IPS-15b (cell line): ENCODE measurements around the gene ZNF593OS.
A peak's percentile ranks its signal among the peaks of the same experiment; 100 is the strongest.

Experiments used
- H3K27me3 ChIP-seq: one replicate; pipeline ENCODE4 v1.6.1; 2013; ENCODE audit warnings: low read length; ENCODE audit not compliant: control insufficient read depth, insufficient read depth
- H3K36me3 ChIP-seq: one replicate; pipeline ENCODE4 v1.6.1; 2013; ENCODE audit warnings: low read length; ENCODE audit not compliant: control insufficient read depth, insufficient read depth
- H3K4me1 ChIP-seq: one replicate; pipeline ENCODE4 v1.6.1; 2013; ENCODE audit warnings: mild to moderate bottlenecking, low read length; ENCODE audit not compliant: control insufficient read depth, insufficient read depth
- H3K4me3 ChIP-seq: one replicate; pipeline ENCODE4 v1.5.1; 2013; ENCODE audit warnings: low read depth, low read length
- H3K9ac ChIP-seq: one replicate; pipeline ENCODE4 v1.6.1; 2013; ENCODE audit warnings: low read depth, mild to moderate bottlenecking, low read length
- H3K9me3 ChIP-seq: one replicate; pipeline ENCODE4 v1.6.1; 2013; ENCODE audit warnings: mild to moderate bottlenecking, low read length; ENCODE audit not compliant: control insufficient read depth, insufficient read depth

ZNF593OS gene

DNA sequence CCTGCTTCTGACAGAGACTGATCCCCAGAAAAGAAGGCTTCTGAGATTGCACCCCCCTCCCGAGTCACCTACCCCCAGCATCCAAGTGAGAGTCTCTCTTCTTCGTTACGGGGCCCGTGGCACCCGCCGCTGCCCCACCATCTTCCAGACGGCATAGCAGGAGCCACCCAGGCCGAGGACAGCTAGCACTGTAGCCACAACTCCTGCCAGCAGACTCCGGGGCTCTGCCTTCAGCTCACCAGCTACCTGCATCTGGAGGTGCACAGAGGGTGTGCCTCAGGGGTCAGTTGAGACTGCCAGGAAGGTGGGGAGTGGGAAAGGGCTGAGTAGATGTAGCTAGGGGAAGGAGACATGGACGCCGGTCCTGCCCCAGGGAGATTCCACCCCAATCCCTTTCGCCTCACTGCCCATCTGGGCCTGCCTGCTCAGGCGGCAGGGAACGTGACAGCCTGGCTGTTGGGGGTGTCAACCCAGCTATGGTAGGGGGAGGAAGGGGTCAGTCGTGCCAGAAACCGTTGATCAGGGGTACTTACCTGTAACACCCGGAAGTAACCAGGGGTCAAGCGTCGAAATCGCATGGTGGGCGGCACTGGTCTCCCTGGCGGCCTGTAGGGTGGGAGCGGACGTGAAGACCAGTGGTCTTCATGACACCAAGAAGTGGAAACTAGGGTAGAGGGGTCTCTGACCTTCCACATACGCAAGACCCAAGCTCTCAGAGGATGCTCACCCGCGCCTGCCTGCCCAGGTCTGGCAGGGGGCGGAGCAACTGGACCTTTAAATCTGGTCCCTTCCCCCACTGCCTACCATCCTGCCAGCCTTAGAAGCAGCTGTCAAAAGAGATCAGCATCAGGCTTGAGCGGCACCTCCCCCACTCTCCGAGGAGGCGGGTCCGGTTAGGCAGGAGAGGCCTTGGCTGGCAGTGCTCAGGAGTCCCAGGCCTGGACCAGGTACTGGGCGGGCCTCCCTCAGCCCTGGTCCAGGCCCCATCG is at the start of gene ZNF593OS:
ZNF593OS (minus strand) TSS at position 749 of the 989 bp plus-strand sequence; CDS start at position 578, 171 bp downstream.
- H3K36me3 ChIP-seq, result no peaks in the 10 kb centered on the region
- peaks cover 8% of the 10 kb centered on the region for H3K4me1 ChIP-seq
- peak within 1 kb of the TSS; percentile 75 for H3K4me3 ChIP-seq
- no peaks in the 10 kb centered on the region for H3K9me3 ChIP-seq
- peaks cover 21% of the 10 kb centered on the region for H3K27me3 ChIP-seq
- H3K9ac ChIP-seq, result no peak within 1 kb of the TSS

DNA sequence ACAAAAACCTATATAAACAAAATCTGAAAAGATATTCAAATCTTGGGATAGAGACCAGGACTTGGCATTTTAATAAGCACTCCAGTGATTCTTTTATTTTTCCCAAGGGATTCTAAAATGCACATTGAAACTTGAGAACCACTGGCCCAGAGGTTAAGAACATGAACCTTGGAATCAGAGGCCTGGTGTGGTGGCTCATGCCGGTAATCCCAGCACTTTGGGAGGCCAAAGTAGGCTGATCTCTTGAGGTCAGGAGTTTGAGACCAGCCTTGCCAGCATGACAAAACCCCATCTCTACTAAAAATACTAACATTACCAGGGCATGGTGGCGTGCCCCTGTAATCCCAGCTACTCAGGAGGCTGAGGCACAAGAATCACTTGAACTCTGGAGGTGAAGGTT is 49.5 kb upstream of the ZNF593OS start:
- peaks cover 8% of the 10 kb centered on the region for H3K4me1 ChIP-seq
- no peaks in the 10 kb centered on the region for H3K36me3 ChIP-seq
- H3K9ac ChIP-seq, result no peak overlapping the region
- no peaks in the 10 kb centered on the region for H3K9me3 ChIP-seq
- H3K4me3 ChIP-seq, result no peak overlapping the region
- H3K27me3 ChIP-seq, result peaks cover 20% of the 10 kb centered on the region

DNA sequence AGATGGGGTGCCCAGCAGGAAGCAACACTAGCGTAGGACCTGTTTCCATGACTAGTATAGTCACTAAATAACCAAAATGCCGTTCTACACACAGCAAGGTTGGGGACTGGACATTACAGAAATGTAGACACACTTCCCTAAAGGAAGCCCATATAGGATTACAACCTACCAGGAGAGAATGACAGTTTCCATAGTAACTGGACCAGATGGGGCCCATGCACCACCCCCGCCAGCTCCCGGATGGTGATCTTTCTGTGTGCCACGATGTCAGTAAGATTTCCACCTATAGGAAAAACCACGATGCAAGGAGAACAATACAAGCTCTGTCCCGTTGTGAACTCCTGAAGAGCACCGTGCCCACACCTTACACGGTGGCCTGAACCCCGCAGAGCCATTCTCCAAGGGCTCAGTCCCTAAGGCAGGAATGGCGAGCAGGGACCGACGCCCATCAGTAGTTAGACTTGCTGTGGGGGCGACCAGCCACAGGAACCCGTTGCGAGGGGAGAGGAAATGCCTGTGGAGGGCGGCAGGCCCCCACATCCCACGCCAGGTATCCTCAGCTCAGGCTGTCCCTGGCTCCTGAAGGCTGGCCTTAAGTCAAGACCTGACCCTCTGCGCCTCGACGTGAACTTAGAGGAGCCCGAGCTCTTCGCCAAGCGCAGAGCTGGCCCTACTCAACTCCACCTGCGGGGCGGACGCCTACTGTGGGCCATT is 48.7 kb upstream of the ZNF593OS start:
- Histone ChIP-seq H3K9me3 (no peaks in the 10 kb centered on the region), H3K36me3 (no peaks in the 10 kb centered on the region), H3K4me1 (peaks cover 8% of the 10 kb centered on the region), H3K27me3 (peaks cover 16% of the 10 kb centered on the region), H3K9ac (no peak overlapping the region), H3K4me3 (no peak overlapping the region)

DNA sequence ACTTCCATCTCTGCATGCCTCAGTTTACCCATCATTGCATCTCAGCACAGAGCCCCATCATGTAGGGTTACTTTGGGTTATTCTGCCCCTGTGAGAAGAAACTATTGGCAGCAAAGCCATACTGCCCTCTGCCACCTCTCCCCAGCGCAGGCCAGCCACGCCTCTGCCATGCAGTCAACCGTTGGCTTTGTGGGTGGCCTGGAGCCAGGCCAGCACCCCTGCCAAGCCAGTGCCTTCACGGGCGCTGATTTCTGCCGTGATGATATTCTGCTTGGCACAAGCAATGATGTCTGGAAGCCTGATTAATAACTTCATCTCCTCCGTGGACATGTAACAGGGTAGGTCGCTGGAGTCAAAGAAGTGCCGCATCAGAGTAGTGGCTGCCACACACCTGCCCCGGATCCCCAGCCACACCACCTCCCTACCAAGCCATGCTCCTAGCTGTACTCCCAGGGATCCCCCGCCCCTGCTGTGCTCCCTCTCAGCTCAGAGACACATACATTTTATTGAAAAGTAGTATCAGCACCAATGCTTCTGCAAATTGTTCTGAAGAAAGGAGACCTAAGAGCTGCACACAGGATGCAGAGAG is 47.4 kb upstream of the ZNF593OS start:
- peaks cover 5% of the 10 kb centered on the region for H3K4me1 ChIP-seq
- H3K36me3 ChIP-seq, result no peaks in the 10 kb centered on the region
- no peaks in the 10 kb centered on the region for H3K9me3 ChIP-seq
- peaks cover 6% of the 10 kb centered on the region for H3K27me3 ChIP-seq
- H3K9ac ChIP-seq, result no peak overlapping the region
- no peak overlapping the region for H3K4me3 ChIP-seq

DNA sequence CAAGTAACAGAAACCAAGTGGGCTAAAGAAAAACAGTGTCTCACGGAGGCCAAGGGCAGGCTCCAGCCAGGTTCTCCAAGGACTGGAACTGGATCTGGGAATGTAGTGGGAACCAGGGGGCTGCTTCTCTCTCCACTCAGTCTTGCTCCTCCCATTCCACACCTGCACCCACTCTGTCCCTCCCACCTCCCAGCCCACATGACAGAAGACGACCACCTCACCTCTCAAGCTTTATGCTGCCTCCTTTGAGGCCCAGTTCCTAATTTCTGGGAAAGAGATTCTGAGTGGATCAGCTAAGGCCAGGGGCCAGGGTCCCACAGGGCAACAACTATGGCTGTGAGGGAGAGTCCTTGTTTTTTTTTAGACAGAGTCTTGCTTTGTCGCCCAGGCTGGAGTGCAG is 43.6 kb upstream of the ZNF593OS start:
- peaks cover 5% of the 10 kb centered on the region for H3K4me1 ChIP-seq
- H3K36me3 ChIP-seq, result no peaks in the 10 kb centered on the region
- H3K4me3 ChIP-seq, result no peak overlapping the region
- no peaks in the 10 kb centered on the region for H3K27me3 ChIP-seq
- no peaks in the 10 kb centered on the region for H3K9me3 ChIP-seq
- no peak overlapping the region for H3K9ac ChIP-seq

DNA sequence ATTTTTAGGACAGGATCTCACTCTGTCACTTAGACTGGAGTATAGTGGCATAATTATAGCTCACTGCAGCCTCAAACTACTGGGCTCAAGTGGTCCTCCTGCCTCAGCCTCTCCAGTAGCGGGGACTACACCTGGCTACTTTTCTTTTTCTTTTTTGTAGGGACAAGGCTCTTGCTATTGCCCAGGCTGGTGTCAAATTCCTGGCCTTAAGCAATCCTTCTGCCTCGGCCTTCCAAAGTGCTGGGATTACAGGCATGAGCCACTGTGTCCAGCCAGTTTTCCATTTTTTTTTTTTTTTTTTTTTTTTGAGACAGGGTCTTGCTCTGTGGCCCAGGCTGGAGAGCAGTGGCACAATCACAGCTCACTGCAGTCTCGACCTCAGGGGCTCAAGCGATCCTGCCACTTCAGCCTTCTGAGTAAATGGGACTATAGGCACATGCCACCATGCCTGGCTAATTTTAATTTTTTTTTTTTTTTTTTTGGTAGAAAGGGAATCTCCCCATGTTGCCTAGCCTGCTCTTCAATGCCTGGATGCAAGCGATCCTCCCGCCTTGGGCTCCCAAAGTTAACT is 41.8 kb upstream of the ZNF593OS start:
- Histone ChIP-seq H3K4me3 (no peak overlapping the region), H3K9me3 (no peaks in the 10 kb centered on the region), H3K27me3 (no peaks in the 10 kb centered on the region), H3K36me3 (no peaks in the 10 kb centered on the region), H3K9ac (no peak overlapping the region), H3K4me1 (peaks cover 2% of the 10 kb centered on the region)

DNA sequence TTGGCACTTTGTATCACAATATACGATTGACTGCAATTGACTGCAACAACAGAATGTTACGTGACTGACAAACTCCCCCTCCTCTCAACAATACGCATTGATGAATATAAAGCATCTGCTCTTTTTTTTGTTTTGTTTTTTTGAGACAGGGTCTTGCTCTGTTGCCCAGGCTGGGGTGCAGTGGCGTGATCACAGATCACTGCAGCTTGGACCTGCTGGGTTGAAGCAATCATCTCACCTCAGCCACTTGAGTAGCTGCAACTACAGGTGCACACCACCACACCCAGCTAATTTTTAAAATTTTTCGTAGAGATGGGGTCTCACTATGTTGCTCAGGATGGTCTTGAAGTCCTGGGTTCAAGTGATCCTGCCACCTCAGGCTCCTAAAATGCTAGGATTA is 41.1 kb upstream of the ZNF593OS start:
- H3K4me3 ChIP-seq, result no peak overlapping the region
- no peaks in the 10 kb centered on the region for H3K27me3 ChIP-seq
- no peaks in the 10 kb centered on the region for H3K36me3 ChIP-seq
- no peak overlapping the region for H3K9ac ChIP-seq
- peaks cover 2% of the 10 kb centered on the region for H3K4me1 ChIP-seq
- no peaks in the 10 kb centered on the region for H3K9me3 ChIP-seq

DNA sequence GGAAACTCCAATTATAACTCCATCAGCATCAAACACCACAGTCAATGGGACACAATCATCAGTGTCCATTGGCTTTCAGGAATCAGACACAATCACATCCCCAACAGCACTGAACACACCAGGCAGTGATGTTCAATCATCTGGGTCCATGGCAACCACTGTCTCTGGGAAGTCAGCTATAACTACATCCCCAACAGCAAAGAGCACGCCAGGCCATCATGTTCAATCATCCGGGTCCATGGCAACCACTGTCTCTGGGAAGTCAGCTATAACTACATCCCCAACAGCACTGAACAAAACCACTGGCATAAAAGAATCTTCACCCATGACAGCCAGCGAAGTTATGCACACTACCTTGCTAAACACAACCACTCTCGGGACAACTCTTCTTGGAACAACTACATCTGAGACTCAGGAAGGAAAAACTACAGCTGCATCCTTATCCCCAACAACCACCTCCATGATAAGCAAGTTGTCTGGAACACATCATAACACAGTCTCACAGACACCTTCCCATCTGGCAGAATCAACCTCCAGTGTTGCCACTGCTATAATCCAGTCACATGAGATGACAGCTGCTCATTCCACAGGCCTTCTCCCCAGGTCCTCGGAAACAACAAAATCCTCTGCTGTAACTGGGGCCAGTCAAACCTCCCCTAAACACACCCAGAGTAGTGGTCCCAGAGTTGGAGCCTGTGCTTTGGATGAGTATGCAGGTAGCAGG is 38.7 kb upstream of the ZNF593OS start:
- H3K9ac ChIP-seq, result no peak overlapping the region
- H3K9me3 ChIP-seq, result no peaks in the 10 kb centered on the region
- no peak overlapping the region for H3K4me3 ChIP-seq
- no peaks in the 10 kb centered on the region for H3K27me3 ChIP-seq
- H3K36me3 ChIP-seq, result no peaks in the 10 kb centered on the region
- no peaks in the 10 kb centered on the region for H3K4me1 ChIP-seq

DNA sequence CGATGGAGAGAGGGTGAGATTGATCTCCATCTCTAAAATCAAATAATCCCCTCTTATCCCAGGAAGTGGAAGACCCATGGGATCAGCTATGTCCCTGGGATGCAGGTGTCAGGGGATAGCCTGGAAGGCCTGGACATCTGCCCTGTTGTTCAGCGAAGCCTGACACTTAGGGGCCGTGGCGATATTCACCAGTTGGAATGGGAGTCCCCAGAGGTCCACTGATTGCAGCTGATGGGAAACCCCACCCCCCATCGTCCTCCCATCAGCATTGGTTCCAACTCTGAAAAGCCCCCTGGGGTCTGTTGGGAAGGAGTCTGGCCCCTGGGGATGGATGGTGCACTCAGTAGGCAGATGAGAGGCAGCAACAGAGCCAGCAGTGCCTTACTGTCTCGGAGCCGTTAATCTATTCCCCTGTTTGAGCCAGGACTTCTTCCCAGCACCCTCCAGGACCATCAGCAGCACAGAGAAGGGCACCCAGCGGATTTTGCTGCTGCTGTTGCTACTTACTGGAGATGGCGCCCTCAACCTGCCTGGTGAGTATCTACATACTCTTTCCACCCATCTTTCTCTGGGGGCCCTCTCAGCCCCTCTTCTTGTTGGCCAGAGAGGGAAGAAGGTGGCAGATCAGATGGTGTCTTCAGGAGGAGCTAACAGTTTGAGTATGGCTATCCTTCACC is 32.1 kb upstream of the ZNF593OS start:
- no peak overlapping the region for H3K4me3 ChIP-seq
- H3K4me1 ChIP-seq, result peaks cover 3% of the 10 kb centered on the region
- no peaks in the 10 kb centered on the region for H3K9me3 ChIP-seq
- no peaks in the 10 kb centered on the region for H3K27me3 ChIP-seq
- no peak overlapping the region for H3K9ac ChIP-seq
- H3K36me3 ChIP-seq, result no peaks in the 10 kb centered on the region

DNA sequence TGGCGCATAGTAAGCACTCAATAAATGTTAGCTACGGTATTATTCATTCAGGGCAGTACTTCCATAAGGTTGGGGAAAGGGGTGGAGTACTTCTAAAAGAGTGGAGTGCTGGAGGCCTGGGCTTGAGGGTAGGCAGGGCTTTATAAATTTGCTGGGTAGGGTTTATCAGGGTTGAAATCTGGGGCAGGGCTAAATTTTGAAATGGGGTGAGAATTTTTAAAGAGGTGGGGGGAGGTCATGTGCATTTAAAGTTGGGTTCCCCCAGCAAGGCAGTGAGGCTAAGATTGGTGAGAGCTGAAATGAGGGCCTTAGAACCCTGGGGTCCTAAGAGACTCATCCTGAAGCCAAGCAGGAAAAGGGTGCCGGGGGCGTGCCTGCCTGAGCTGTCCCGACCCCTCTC is 28.8 kb upstream of the ZNF593OS start:
- peak overlapping the region; percentile 51 for H3K4me3 ChIP-seq
- no peak overlapping the region for H3K9ac ChIP-seq
- H3K9me3 ChIP-seq, result no peaks in the 10 kb centered on the region
- H3K27me3 ChIP-seq, result no peaks in the 10 kb centered on the region
- no peaks in the 10 kb centered on the region for H3K36me3 ChIP-seq
- peaks cover 3% of the 10 kb centered on the region for H3K4me1 ChIP-seq
